ENCODE measurements around the gene KRTAP1-4. TPM values are rescaled to one million over a fixed set of nuclear protein-coding genes. Genes with fewer than 3 reads are reported as not detected.

Gene KRTAP1-4
- total and polyA plus RNA-seq, 2 of the 8 experiments (the other 6 are each of a cell fraction or from before 2014, with no cell fraction given) = not detected

- no peak within 1 kb of the TSS for H2BK15ac ChIP-seq (ENCODE audit: low read length)
- H2AK5ac ChIP-seq (ENCODE audit: low read depth, low read length) = no peak within 1 kb of the TSS
- no peak within 1 kb of the TSS for H2BK5ac ChIP-seq (ENCODE audit: low read depth, low read length)
- H2BK120ac ChIP-seq (replicated peaks; ENCODE audit: low read depth, low read length) = no peak within 1 kb of the TSS
- H3K4me2 ChIP-seq (ENCODE audit: insufficient read depth in 1 of 2, low read depth in 2 of 2, low read length in 2 of 2) = no peak within 1 kb of the TSS
- no peak within 1 kb of the TSS for H3K4me3 ChIP-seq (ENCODE audit: extremely low read depth in 1 of 4, insufficient read depth in 2 of 4, low read depth in 3 of 4, low read length in 4 of 4)
- TF ChIP-seq SIN3A (conservative IDR thresholded peaks at IDR 0.05 in 1 of 2, IDR thresholded peaks at IDR 0.05 in 1 of 2; ENCODE audit: low read depth in 1 of 2, low read length in 2 of 2) = no peak
- TF ChIP-seq CTBP2 (IDR thresholded peaks at IDR 0.05; ENCODE audit: borderline replicate concordance, insufficient read depth, insufficient read length, low read length) = no peak
- no peak for TF ChIP-seq SIRT6 (IDR thresholded peaks at IDR 0.05; ENCODE audit: low read length)
- no peak for TF ChIP-seq RAD21 (IDR thresholded peaks at IDR 0.05 in 1 of 2, conservative IDR thresholded peaks at IDR 0.05 in 1 of 2; ENCODE audit: low read depth in 2 of 2, low read length in 2 of 2)
- no peak for TF ChIP-seq POU5F1 (IDR thresholded peaks at IDR 0.05; ENCODE audit: low read depth, low read length)
- no peak for TF ChIP-seq SP1 (IDR thresholded peaks at IDR 0.05; ENCODE audit: low read depth, low read length)
- TF ChIP-seq GABPA (IDR thresholded peaks at IDR 0.05; ENCODE audit: borderline replicate concordance, insufficient read depth, low read length) = no peak
- no peak for TF ChIP-seq EGR1 (IDR thresholded peaks at IDR 0.05; ENCODE audit: borderline replicate concordance, low read depth, low read length)
- TF ChIP-seq TEAD4 (IDR thresholded peaks at IDR 0.05; ENCODE audit: low read depth, low read length) = no peak
- no peak for TF ChIP-seq PHF8 (conservative IDR thresholded peaks at IDR 0.05; ENCODE audit: low read depth, low read length)
- H3K27ac ChIP-seq (ENCODE audit: low read depth, low read length) = no peak within 1 kb of the TSS
- H3K9ac ChIP-seq (replicated peaks in 1 of 4; ENCODE audit: extremely low read depth in 1 of 4, low read depth in 3 of 4, low read length in 3 of 4) = no peak within 1 kb of the TSS; a peak in 1 of 7 replicates
- POLR2A ChIA-PET (ENCODE audit: partially characterized antibody) = no interaction called here
- H3K23me2 ChIP-seq (ENCODE audit: low read depth, low read length) = no peaks in the 10 kb centered on the region
- no peak within 1 kb of the TSS for H4K5ac ChIP-seq (ENCODE audit: insufficient read length, low read depth, low read length)
- H4K20me1 ChIP-seq (replicated peaks in 1 of 2; ENCODE audit: control insufficient read depth in 1 of 2, insufficient read depth in 2 of 2, low read length in 2 of 2) = no peaks in the 10 kb centered on the region
- no peak within 1 kb of the TSS for H3K18ac ChIP-seq (ENCODE audit: extremely low read depth, low read length)
- CTCF ChIA-PET (ENCODE audit: partially characterized antibody) = no interaction called here
- no peak for FAIRE-seq
- 83% methylated on average over 4 of the region's 4 CpGs; no CpG with 5 or more reads in 1 of the 2 experiments for WGBS, 2 experiments (ENCODE audit: extremely low coverage in 1 of 2, insufficient coverage in 1 of 2, insufficient read length in 1 of 2, insufficient replicate concordance in 2 of 2, low coverage in 1 of 2, low lambda C conversion rate in 2 of 2, missing lambda C conversion rate in 1 of 2)
- no peaks in the 10 kb centered on the region for H3K79me1 ChIP-seq (ENCODE audit: low read depth, low read length)
- no peak within 1 kb of the TSS for H3K14ac ChIP-seq (ENCODE audit: insufficient read length)
- no peak within 1 kb of the TSS for H3K23ac ChIP-seq (ENCODE audit: insufficient read length)
- H3K36me3 ChIP-seq (ENCODE audit: control insufficient read depth in 2 of 4, insufficient read depth in 4 of 4, low read length in 3 of 4) = no peaks in the 10 kb centered on the region
- no peak within 1 kb of the TSS for H3K4ac ChIP-seq (replicated peaks; ENCODE audit: insufficient read length, low read depth, low read length)
- no peaks in the 10 kb centered on the region for H3K79me2 ChIP-seq (ENCODE audit: control insufficient read depth in 1 of 2, insufficient read depth in 2 of 2, low read length in 2 of 2)
- no peak for DNase-seq (ENCODE audit: low read depth in 1 of 2, low spot score in 2 of 2)
- no peak within 1 kb of the TSS for H4K91ac ChIP-seq (replicated peaks; ENCODE audit: insufficient read length, low read length)
- H3K27me3 ChIP-seq (replicated peaks in 1 of 4; ENCODE audit: control insufficient read depth in 3 of 4, extremely low read depth in 1 of 4, insufficient read depth in 3 of 4, low read length in 3 of 4) = no peaks in the 10 kb centered on the region
- peaks cover 0 to 2% (median 0%) of the 10 kb centered on the region in 4 experiments; a peak in 2 of 7 replicates for H3K4me1 ChIP-seq (replicated peaks in 1 of 4; ENCODE audit: control insufficient read depth in 3 of 4, insufficient read depth in 4 of 4, low read length in 3 of 4)
- H4K8ac ChIP-seq (ENCODE audit: extremely low read depth, insufficient read depth, low read length) = no peak within 1 kb of the TSS
- 0 out of 2 replicates have a peak within 1 kb of the TSS, but pooled peaks have one; percentile 41 for H2AFZ ChIP-seq (ENCODE audit: low read length)
- H2BK20ac ChIP-seq (ENCODE audit: low read length) = no peak within 1 kb of the TSS
- no peak within 1 kb of the TSS for H3K56ac ChIP-seq (replicated peaks; ENCODE audit: insufficient read length, low read depth, low read length)
- no peaks in the 10 kb centered on the region for H3K9me3 ChIP-seq (ENCODE audit: insufficient read depth in 2 of 2, low read depth in 1 of 2, low read length in 1 of 2)
- no peak within 1 kb of the TSS for H2BK12ac ChIP-seq (ENCODE audit: low read depth, low read length)
Observed at GRCh38 chr17:40993839-40994238, 36.2 kb downstream of the KRTAP1-4 start, which contains the start of gene KRTAP3-3. Gene KRTAP3-3 (minus strand): TSS chr17:40994164. CDS start chr17:40994097, 67 bp downstream.

All from H1 (cell line).